ENCODE data around the gene SLC6A3.

DNA sequence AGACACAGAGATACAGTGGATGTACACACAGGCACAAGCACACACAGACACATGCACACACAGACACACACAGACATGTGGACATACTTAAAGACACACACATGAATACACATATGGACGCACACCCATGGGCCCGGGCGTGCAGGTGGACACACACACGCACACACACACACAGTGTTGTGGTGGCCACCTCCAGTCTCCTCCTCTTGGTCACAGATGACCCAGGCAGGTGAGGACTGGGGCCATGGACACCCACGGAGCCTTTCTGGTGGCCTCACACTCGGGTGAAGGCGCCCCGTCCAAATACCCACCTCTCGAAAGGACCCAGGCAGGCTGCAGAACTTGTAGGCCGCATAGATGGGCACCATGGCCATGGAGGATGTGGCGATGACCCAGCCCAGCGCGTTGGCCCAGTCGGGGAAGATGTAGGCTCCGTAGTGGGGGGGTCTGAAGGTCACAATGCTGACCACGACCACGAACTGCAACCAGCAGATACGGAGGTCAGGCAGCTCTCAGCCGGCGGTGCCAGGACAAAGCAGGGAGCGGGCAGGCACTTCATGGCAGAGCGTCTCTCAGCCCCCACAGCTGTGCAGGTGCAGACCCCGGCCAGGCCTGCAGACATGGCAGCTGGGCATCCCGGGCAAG is 42.5 kb downstream of the SLC6A3 start:
- TF ChIP-seq POLR2AphosphoS5 (IDR thresholded peaks at IDR 0.05; ENCODE audit: low read depth, low read length) (no peak), TAF1 (IDR thresholded peaks at IDR 0.05; ENCODE audit: low read depth, low read length) (no peak), PAX5 (IDR thresholded peaks at IDR 0.05; ENCODE audit: insufficient read depth, low read length, severe bottlenecking) (no peak), POLR2A (IDR thresholded peaks at IDR 0.05; ENCODE audit: low read depth, low read length) (no peak), POU2F2 (IDR thresholded peaks at IDR 0.05; ENCODE audit: low read depth, low read length) (no peak)
